WERI-Rb-1 (cell line): ENCODE data around the gene EGFR.

Experiments
- DNase-seq: peaks from one replicate; pipeline ENCODE4 v3.0.0-alpha.2; 2020
- H3K27ac ChIP-seq: fragments of 250-450 bp; sonication (Bioruptor Pico); 2 replicates; pipeline ENCODE4 v1.5.1; 2020; ENCODE audit warnings: mild to moderate bottlenecking, moderate library complexity
- H3K27me3 ChIP-seq: fragments of 250-450 bp; sonication (Bioruptor Pico); 2 replicates; pipeline ENCODE4 v1.5.1; 2021; ENCODE audit warnings: mild to moderate bottlenecking, low read depth, moderate library complexity; ENCODE audit not compliant: insufficient read depth, severe bottlenecking
- H3K36me3 ChIP-seq: fragments of 250-450 bp; sonication (Bioruptor Pico); 2 replicates; pipeline ENCODE4 v1.5.1; 2020; ENCODE audit warnings: mild to moderate bottlenecking, moderate library complexity
- H3K4me3 ChIP-seq: 2 replicates; pipeline ENCODE4 v1.5.1; 2011; ENCODE audit warnings: low read depth, mild to moderate bottlenecking, control low read depth, low read length
- H3K9me3 ChIP-seq: fragments of 250-450 bp; sonication (Bioruptor Pico); 2 replicates; pipeline ENCODE4 v1.5.1; 2021; ENCODE audit warnings: mild to moderate bottlenecking, moderate library complexity; ENCODE audit not compliant: severe bottlenecking
- TF ChIP-seq, protein P1 (sequence below): IDR thresholded peaks from 2 replicates; pipeline ENCODE4 v1.5.1; 2011; ENCODE audit warnings: low read depth, mild to moderate bottlenecking, control low read depth, inconsistent platforms, low read length

EGFR gene

GRCh38 chr7:55250313-55250712 is 231.5 kb downstream of the EGFR start:
- H3K9me3 ChIP-seq, result no peaks in the 10 kb centered on the region
- H3K36me3 ChIP-seq, result no peaks in the 10 kb centered on the region
- peaks cover 10% of the 10 kb centered on the region for H3K27me3 ChIP-seq
- no peak overlapping the region for H3K27ac ChIP-seq
- no peak overlapping the region for H3K4me3 ChIP-seq
- DNase-seq, result peak; percentile 51
- TF ChIP-seq, protein P1, sequence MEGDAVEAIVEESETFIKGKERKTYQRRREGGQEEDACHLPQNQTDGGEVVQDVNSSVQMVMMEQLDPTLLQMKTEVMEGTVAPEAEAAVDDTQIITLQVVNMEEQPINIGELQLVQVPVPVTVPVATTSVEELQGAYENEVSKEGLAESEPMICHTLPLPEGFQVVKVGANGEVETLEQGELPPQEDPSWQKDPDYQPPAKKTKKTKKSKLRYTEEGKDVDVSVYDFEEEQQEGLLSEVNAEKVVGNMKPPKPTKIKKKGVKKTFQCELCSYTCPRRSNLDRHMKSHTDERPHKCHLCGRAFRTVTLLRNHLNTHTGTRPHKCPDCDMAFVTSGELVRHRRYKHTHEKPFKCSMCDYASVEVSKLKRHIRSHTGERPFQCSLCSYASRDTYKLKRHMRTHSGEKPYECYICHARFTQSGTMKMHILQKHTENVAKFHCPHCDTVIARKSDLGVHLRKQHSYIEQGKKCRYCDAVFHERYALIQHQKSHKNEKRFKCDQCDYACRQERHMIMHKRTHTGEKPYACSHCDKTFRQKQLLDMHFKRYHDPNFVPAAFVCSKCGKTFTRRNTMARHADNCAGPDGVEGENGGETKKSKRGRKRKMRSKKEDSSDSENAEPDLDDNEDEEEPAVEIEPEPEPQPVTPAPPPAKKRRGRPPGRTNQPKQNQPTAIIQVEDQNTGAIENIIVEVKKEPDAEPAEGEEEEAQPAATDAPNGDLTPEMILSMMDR, result peak; percentile 75

- TF ChIP-seq, protein P1, result no peak
- H3K36me3 ChIP-seq, result no peaks in the 10 kb centered on the region
- peaks cover 14% of the 10 kb centered on the region for H3K27me3 ChIP-seq
- H3K4me3 ChIP-seq, result no peak overlapping the region
- DNase-seq, result no peak
- H3K27ac ChIP-seq, result no peak overlapping the region
- no peaks in the 10 kb centered on the region for H3K9me3 ChIP-seq
Observed at GRCh38 chr7:55251313-55251712, 232.5 kb downstream of the EGFR start.

GRCh38 chr7:55251911-55252310 is 233.1 kb downstream of the EGFR start:
- TF ChIP-seq, protein P1, result no peak
- no peak overlapping the region for H3K27ac ChIP-seq
- H3K36me3 ChIP-seq, result no peaks in the 10 kb centered on the region
- H3K4me3 ChIP-seq, result no peak overlapping the region
- H3K9me3 ChIP-seq, result no peaks in the 10 kb centered on the region
- DNase-seq, result no peak
- H3K27me3 ChIP-seq, result peaks cover 17% of the 10 kb centered on the region

- DNase-seq, result no peak
- no peaks in the 10 kb centered on the region for H3K9me3 ChIP-seq
- no peak overlapping the region for H3K27ac ChIP-seq
- no peak overlapping the region for H3K4me3 ChIP-seq
- no peaks in the 10 kb centered on the region for H3K36me3 ChIP-seq
- H3K27me3 ChIP-seq, result peaks cover 17% of the 10 kb centered on the region
- TF ChIP-seq, protein P1, result no peak
Observed at GRCh38 chr7:55252386-55252785, 233.6 kb downstream of the EGFR start.

- no peak for DNase-seq
- no peaks in the 10 kb centered on the region for H3K9me3 ChIP-seq
- no peaks in the 10 kb centered on the region for H3K36me3 ChIP-seq
- no peak overlapping the region for H3K4me3 ChIP-seq
- H3K27ac ChIP-seq, result no peak overlapping the region
- TF ChIP-seq, protein P1, result no peak
- peaks cover 17% of the 10 kb centered on the region for H3K27me3 ChIP-seq
Observed at GRCh38 chr7:55253188-55253587, 234.4 kb downstream of the EGFR start.

DNA sequence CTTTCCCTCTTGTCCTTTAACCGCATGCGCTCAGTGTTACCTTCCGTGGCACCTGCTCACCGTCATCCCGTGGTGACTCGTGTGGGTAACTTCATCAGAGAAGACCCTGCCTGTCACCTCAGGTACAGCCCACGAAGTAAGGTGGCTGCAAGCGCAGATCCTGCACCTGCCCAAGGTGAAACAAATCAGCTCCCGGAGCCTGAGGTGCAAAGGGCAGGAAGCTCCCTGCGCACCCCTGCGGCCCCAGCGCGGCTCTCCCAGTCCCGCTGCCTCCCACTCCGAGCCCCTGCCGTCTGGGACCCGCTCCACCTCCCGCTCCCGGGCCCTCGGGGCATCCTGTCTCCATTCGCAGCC is 235.4 kb downstream of the EGFR start:
- TF ChIP-seq, protein P1, result no peak
- H3K27me3 ChIP-seq, result peaks cover 17% of the 10 kb centered on the region
- peak overlapping the region; percentile 79 for H3K4me3 ChIP-seq
- no peaks in the 10 kb centered on the region for H3K9me3 ChIP-seq
- H3K36me3 ChIP-seq, result no peaks in the 10 kb centered on the region
- no peak for DNase-seq
- H3K27ac ChIP-seq, result no peak overlapping the region
